GM12878 (cell line): ENCODE data around the gene ATRN. TPM values are rescaled to one million over a fixed set of nuclear protein-coding genes. Genes with fewer than 3 reads are reported as not detected.

Experiments
- ATAC-seq: fragments of 200-7000 bp; cut with Tn5 transposase; 3 replicates; pipeline ENCODE4 v1.9.1; 2020; ENCODE audit warnings: mild to moderate bottlenecking, moderate library complexity
- BruUV-seq: library from RNA; stranded (reverse); fragments of 400-500 nt; replicated peaks from 2 replicates; lab custom pipeline; 2021; lab: Mats Ljungman, UMichigan
- CTCF ChIA-PET: fragments of 300-600 bp; sonication (Branson Sonifier 250); formaldehyde crosslinking; extraction: SDS; loops from one replicate; lab custom pipeline; 2021; ENCODE audit warnings: inconsistent platforms; lab: Yijun Ruan, JAX
- POLR2A ChIA-PET: fragments of 350-600 bp; formaldehyde crosslinking; extraction: SDS; loops from one replicate; lab custom pipeline; 2021; ENCODE audit warnings: inconsistent platforms; lab: Charles Lee
- RAD21 ChIA-PET: fragments of 300-600 bp; sonication (Branson Sonifier 250); formaldehyde crosslinking; loops from one replicate; lab custom pipeline; 2023; ENCODE audit warnings: antibody characterized with exemption; ENCODE audit not compliant: unreplicated experiment; lab: Charles Lee
- SMC1A ChIA-PET: fragments of 300-600 bp; sonication (Branson Sonifier 250); formaldehyde crosslinking; loops from one replicate; lab custom pipeline; 2023; ENCODE audit not compliant: unreplicated experiment, uncharacterized antibody; lab: Charles Lee
- DNase-seq: peaks from one replicate; pipeline ENCODE4 v3.0.0-alpha.2; 2011; ENCODE audit warnings: low read depth, low spot score
- FAIRE-seq: peaks from 3 replicates; lab custom pipeline; 2011; peaks lifted over from hg19 to GRCh38; lab: Jason Lieb, UNC
- H2AFZ ChIP-seq: 2 replicates; pipeline ENCODE4 v1.6.0; 2011; ENCODE audit warnings: low read depth, low read length, control low read depth; ENCODE audit not compliant: control insufficient read depth
- H3K27ac ChIP-seq: 2 replicates; pipeline ENCODE4 v1.5.1; 2011; ENCODE audit warnings: control low read depth; ENCODE audit not compliant: control insufficient read depth, insufficient read depth
- H3K27me3 ChIP-seq, 2 experiments: replicated peaks in 1 of 2; 2 replicates each; pipeline versions ENCODE4 v1.6.0 to v1.6.1; 2011; ENCODE audit warnings: low read length in 1 of 2; ENCODE audit not compliant: control insufficient read depth in 2 of 2, insufficient read depth in 2 of 2
- H3K36me3 ChIP-seq, 2 experiments: 2 replicates each; pipeline ENCODE4 v1.5.1; 2011; ENCODE audit warnings: low read length in 1 of 2; ENCODE audit not compliant: control insufficient read depth in 2 of 2, insufficient read depth in 2 of 2
- H3K4me1 ChIP-seq: 2 replicates; pipeline ENCODE4 v1.6.1; 2011; ENCODE audit warnings: mild to moderate bottlenecking, low read length, moderate library complexity, mixed read lengths; ENCODE audit not compliant: control insufficient read depth, insufficient read depth
- H3K4me2 ChIP-seq: 2 replicates; pipeline ENCODE4 v1.6.0; 2011; ENCODE audit warnings: control low read depth; ENCODE audit not compliant: control insufficient read depth, insufficient read depth
- H3K4me3 ChIP-seq: fragments of 200-600 bp; sonication (generic); 2 replicates; pipeline ENCODE4 v1.5.1; 2016
- H3K79me2 ChIP-seq: 2 replicates; pipeline ENCODE4 v1.6.0; 2011; ENCODE audit warnings: low read length; ENCODE audit not compliant: control insufficient read depth, insufficient read depth
- H3K9ac ChIP-seq: 2 replicates; pipeline ENCODE4 v1.8.0; 2011; ENCODE audit warnings: low read length, control low read depth, mixed read lengths; ENCODE audit not compliant: control insufficient read depth, insufficient read depth
- H3K9me3 ChIP-seq: replicated peaks from 3 replicates; pipeline ENCODE4 v1.5.1; 2011; ENCODE audit warnings: mild to moderate bottlenecking, low read length; ENCODE audit not compliant: control insufficient read depth, insufficient read depth
- H4K20me1 ChIP-seq: 2 replicates; pipeline ENCODE4 v1.6.0; 2011; ENCODE audit not compliant: control insufficient read depth, insufficient read depth
- CTCF ChIP-seq, 3 experiments: IDR thresholded peaks in 2 of 3; conservative IDR thresholded peaks in 1 of 3; 2 replicates each; pipeline ENCODE4 v1.5.1; 2011; ENCODE audit warnings: low read depth in 3 of 3, low read length in 3 of 3, mild to moderate bottlenecking in 3 of 3, control low read depth in 2 of 3, moderate library complexity in 2 of 3, inconsistent platforms in 1 of 3, mixed read lengths in 1 of 3; ENCODE audit not compliant: control insufficient read depth in 2 of 3, insufficient read depth in 1 of 3; ENCODE audit errors: extremely low read depth in 1 of 3
- RUNX3 ChIP-seq: IDR thresholded peaks from 2 replicates; pipeline ENCODE4 v1.6.1; 2012; ENCODE audit warnings: low read length, inconsistent platforms
- SMC3 ChIP-seq: IDR thresholded peaks from 2 replicates; pipeline ENCODE4 v1.6.1; 2011; ENCODE audit warnings: low read length, improper control_type of control experiment, borderline replicate concordance
- WGBS: methylation state at CpG from one replicate; pipeline ENCODE4 v1.1.6; 2016; ENCODE audit warnings: low lambda C conversion rate; ENCODE audit not compliant: insufficient replicate concordance, insufficient coverage; ENCODE audit errors: missing lambda C conversion rate; 5-methylcytosine and 5-hydroxymethylcytosine counted together
- in situ Hi-C: fragments of 300-500 bp; cut with MboI; formaldehyde crosslinking; loops from 9 replicates; pipeline ENCODE4 v1.14.3; 2018; ENCODE audit warnings: mixed read lengths
- intact Hi-C: fragments of 100-400 bp; cut with micrococcal nuclease; formaldehyde crosslinking; loops from one replicate; pipeline ENCODE4 v1.14.2; 2022; ENCODE audit not compliant: unreplicated experiment
- polyA plus RNA-seq, 11 experiments: library from polyadenylated mRNA; depleted of rRNA in 4 of 11; unstranded in 6 of 11; stranded (reverse) in 5 of 11; fragments of >200 nt; fragmentation: Nextera tagmentation in 4 of 11; fragmentation: Illumina TruSeq in 1 of 11; extraction: Ambion mirVana in 4 of 11; extraction: Trizol in 1 of 11; gene quantifications; 1 replicate in 1 of 11; 2 replicates in 10 of 11; pipeline versions ENCODE4 v1.2.1 to v1.2.3, GENCODE V29; 2011 to 2016; ENCODE audit warnings: inconsistent platforms in 2 of 11, missing spikeins in 2 of 11, low read depth in 1 of 11
- total RNA-seq, 4 experiments: library from RNA; depleted of rRNA in 3 of 4; stranded (reverse); fragments of >200 nt in 3 of 4; fragmentation: Illumina TruSeq in 1 of 4; extraction: Trizol in 1 of 4; gene quantifications; 2 replicates each; pipeline versions ENCODE4 v1.2.1 to v1.2.3, GENCODE V29; 2013 to 2021

Gene ATRN
- total and polyA plus RNA-seq, 10 of the 15 experiments (the other 5 are each of a cell fraction or from before 2014, with no cell fraction given), result 0.71 to 11.6 (median 6.9) TPM

- peak; percentile 63 to 68 (median 66) for TF ChIP-seq CTCF (IDR thresholded peaks at IDR 0.05 in 2 of 3, conservative IDR thresholded peaks at IDR 0.05 in 1 of 3; ENCODE audit: control insufficient read depth in 2 of 3, extremely low read depth in 1 of 3, insufficient read depth in 1 of 3, low read depth in 3 of 3, low read length in 3 of 3)
- peak; percentile 54; the same call in 1 of the 2 replicates for TF ChIP-seq SMC3
Observed at GRCh38 chr20:3563548-3564177, 92.8 kb downstream of the ATRN start (continued).

- Histone ChIP-seq H3K4me1 (no peaks in the 10 kb centered on the region), H3K79me2 (no peaks in the 10 kb centered on the region), H3K27ac (no peak overlapping the region), H2AFZ (no peak overlapping the region), H3K36me3 (peaks cover 1 to 3% of the 10 kb centered on the region in 2 experiments), H3K4me3 (no peak overlapping the region), H3K9ac (no peak overlapping the region), H3K9me3 (no peaks in the 10 kb centered on the region), H3K4me2 (no peak overlapping the region), H4K20me1 (no peaks in the 10 kb centered on the region), H3K27me3 (no peaks in the 10 kb centered on the region)
- intact Hi-C loops, result no loop called here
- ATAC-seq (no peak), DNase-seq (no peak), FAIRE-seq (no peak)
- CTCF ChIA-PET, result interaction anchor here (2.0 kb wide), 1 partner anchor 145 kb away, joined by 5 read pairs; no protein-coding TSS in a partner anchor
- BruUV-seq, result no TSS peak
- POLR2A ChIA-PET, result no interaction called here
- in situ Hi-C loops, result no loop called here
- RAD21 ChIA-PET, result no interaction called here
- TF ChIP-seq RUNX3, result no peak
- SMC1A ChIA-PET, result no interaction called here
- 92% methylated on average over 2 of the region's 2 CpGs for WGBS
Observed at GRCh38 chr20:3565851-3566250, 95.0 kb downstream of the ATRN start.
